Skin of body (tissue), 2 donors: ENCODE data around the gene UFL1. TPM values are rescaled to one million over a fixed set of nuclear protein-coding genes. Genes with fewer than 3 reads are reported as not detected.
"Not testable (repeated sequence)": the region's sequence is repeated elsewhere in the genome, so short reads cannot be mapped to it uniquely, and the experiment has no call there.

ENCODE experiments used
- DNase-seq: peaks from one replicate; lab custom pipeline; 2025; lab: John Stamatoyannopoulos, UW
- total RNA-seq: library from RNA; depleted of rRNA; stranded (reverse); fragments of >200 nt; gene quantifications from one replicate; pipeline ENCODE4 v1.2.3, GENCODE V29; 2014

Gene UFL1
- total RNA-seq, result 34.5 TPM

- peak; percentile 92 for DNase-seq
Measured at GRCh38 chr6:96521644-96522464, at the start of gene UFL1. TSS of gene UFL1 (plus strand) at chr6:96521806. CDS start at chr6:96521874, 68 bp downstream.

DNA sequence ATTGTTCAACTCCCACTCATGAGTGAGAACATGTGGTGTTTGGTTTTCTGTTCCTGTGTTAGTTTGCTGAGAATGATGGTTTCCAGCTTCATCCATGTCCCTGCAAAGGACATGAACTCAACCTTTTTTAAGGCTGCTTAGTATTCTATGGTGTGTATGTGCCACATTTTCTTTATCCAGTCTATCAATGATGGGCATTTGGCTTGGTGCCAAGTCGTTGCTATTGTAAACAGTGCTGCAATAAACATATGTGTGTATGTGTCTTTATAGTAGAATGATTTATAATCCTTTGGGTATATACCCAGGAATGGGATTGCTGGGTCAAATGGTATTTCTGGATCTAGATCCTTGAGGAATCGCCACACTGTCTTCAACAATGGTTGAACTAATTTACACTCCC is 49.3 kb upstream of the UFL1 start:
- DNase-seq, result not testable (repeated sequence)

- no peak for DNase-seq
Measured at GRCh38 chr6:96478695-96479094, 42.9 kb upstream of the UFL1 start.

DNA sequence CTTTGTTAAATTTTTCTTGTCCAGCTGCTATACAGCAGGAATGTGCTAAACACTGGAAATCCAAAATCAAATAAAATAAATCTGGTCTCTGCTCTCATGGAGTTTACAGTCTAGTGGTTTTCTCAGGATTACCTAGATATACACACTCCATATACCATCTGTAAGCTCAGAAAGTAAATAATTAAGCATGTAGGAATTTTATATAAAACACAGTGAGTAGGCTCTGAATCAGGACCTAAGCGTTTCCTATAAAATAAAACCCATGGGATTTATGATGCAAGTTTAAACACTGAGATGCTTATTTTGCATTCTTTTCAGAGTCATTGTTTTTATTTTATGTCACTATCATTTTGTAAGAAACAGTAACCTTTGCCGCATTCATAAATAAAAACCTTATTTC is 29.7 kb upstream of the UFL1 start:
- DNase-seq, result no peak

DNA sequence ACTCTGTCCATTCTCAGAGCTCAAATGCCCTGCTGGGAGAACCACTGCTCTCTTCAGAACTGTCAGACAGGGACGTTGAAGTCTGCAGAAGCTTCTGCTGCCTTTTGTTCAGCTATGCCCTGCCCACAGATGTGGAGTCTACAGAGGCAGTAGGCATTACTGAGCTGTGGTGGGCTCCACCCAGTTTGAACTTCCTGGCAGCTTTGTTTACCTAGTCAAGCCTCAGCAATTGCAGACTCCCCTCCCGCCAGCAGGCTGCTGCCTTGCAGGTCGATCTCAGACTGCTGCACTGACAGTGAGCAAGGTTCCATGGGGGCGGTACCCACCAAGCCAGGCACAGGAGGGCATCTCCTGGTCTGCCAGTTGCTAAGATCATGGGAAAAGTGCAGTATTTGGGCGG is 21.8 kb upstream of the UFL1 start:
- no peak for DNase-seq

GRCh38 chr6:96502915-96503314 is 18.7 kb upstream of the UFL1 start:
- DNase-seq, result no peak

- no peak for DNase-seq
Measured at GRCh38 chr6:96505363-96505762, 16.2 kb upstream of the UFL1 start.

DNA sequence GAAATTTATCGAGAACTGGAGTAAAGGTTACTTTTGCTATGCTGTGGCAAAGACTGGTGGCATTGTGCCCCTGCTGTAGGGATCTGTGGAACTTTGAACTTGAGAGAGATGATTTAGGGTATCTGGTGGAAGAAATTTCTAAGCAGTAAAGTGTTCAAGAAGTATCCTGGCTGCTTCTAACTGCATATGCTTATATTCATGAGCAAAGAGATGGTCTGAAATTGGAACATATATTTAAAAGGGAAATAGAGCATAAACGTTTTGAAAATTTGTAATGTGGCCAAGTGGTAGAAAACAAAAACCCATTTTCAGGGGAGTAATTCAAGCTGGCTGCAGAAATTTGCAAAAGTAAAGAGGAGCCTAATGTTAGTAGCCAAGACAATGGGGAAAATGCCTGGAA is 12.3 kb upstream of the UFL1 start:
- no peak for DNase-seq

DNA sequence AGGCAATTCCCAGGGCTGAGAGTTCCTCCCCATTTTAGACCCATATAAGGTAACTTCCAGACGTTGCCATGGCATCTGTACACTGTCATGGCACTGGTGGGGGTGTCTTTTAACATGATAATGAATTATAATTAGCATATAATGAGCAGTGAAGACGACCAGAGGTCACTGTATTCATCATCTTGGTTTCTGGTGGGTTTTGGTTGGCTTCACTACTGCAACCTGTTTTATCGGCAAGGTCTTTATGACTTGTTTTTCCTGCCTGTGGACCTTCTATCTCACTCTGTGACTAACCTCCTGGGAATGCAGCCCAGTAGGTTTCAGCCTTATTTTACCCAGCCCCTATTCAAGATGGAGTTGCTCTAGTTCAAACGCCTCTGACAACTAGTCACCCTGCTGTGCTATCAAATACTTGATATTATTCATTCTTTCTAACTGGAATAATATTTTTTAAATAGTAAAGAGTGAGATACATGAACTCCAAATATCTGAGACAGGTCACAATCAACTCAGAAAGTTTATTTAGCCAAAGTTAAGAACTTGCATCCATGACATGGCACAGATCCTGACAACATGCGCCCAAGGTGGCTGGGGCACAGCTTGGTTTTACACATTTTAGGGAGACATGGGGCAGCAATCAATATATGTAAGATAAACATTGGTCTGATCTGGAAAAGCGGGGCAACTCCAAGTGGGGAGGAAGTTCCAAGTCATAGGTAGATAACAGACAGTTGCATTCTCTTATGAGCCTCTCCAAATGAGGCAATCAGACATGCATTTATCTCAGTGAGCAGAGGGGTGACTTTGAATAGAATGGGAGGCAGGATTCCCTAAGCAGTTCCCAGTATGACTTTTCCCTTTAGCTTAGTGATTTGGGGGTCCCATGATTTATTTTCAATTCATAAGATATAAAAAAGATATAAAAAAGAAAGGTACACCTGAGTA is 1.2 kb upstream of the UFL1 start:
- DNase-seq, result no peak

- no peak for DNase-seq
Measured at GRCh38 chr6:96521306-96521643, 331 bp upstream of the UFL1 start.

- DNase-seq, result peak; percentile 47
Measured at GRCh38 chr6:96522465-96523009, 931 bp downstream of the UFL1 start.

DNA sequence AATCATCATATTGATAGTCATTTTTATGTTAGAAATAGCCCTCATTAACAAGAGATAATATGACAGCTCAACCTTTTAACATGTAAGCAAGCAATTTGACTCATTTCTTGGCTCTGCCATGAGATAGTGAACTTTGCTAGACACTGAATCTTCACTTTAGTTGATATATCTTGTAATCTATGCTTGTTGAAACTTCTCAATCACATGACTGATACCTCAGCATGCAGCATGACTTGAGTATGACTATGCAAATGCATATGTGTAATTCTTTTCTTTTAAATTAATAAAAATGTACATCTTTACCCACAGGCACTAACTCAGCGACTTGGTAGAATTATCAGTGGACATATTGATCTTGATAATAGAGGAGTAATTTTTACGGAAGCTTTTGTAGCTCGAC is 6.6 kb downstream of the UFL1 start:
- DNase-seq, result no peak

DNA sequence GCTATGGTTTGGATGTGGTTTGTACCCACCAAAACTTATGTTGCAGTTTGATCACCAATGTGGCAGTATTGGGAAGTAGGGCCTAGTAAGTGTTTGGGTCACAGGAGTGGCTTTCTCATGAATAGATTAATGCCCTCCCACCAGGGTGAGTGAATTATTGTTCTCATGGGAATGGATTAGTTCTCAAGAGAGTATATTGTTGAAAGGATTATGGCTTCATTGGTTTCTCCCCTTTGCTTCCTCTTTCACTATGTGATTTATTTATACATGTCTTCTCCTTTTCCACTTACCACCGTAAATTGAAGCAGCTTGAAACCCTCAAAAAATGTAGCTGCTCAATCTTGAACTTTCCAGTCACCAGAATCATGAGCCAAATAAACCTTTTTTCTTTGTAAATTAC is 10.8 kb downstream of the UFL1 start:
- no peak for DNase-seq

DNA sequence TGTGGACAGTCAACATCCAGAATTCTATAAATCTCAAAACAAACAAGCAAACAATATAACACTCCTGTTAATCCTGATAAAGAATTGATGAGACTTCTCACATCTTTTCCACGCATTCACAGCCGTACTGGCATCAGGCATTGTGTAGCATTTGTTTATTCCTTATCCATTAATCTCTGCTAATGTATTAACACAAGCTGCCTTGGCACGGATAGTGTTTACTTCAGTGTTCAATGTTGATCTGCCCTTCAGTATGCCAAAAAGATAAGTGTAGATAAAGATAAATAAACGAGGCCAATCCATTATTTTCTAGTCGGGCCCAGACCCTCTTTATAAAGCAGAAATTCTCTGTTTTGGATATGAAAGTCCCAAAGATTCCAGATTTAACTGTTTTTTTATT is 16.1 kb downstream of the UFL1 start:
- no peak for DNase-seq

DNA sequence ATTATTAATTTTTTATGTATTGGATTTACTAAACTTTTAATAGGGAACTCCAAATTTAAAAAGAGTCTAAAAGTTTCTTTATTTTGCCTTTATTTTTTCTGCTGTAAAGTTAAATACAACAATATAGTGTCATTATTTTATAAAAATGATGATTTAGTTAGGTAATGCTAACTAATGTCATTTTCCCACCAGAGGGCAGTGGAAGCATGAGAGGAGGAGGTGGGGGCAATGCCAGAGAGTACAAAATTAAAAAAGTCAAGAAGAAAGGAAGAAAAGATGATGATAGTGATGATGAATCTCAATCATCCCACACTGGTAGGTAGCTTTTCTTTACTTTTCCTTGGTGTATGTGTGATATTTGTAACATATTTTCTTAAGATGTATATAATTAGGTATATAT is 21.1 kb downstream of the UFL1 start:
- no peak for DNase-seq

DNA sequence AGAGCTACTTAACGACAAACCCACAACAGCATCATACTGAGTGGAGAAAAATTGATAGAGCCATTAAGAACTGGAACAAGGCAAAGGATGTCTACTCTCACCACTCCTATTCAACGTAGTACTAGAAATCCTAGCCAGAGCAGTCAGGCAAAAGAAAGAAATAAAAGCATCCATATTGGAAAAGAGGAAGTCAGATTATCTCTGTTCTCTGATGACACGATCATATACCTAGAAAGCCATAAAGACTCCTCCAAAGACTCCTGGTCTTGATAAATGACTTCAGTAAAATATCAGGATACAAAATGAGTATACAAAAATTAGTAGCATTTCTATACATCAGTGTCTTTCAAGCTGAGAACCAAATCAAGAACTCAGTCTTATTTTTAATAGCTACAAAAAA is 24.3 kb downstream of the UFL1 start:
- no peak for DNase-seq

GRCh38 chr6:96547654-96548053 is 26.0 kb downstream of the UFL1 start:
- DNase-seq, result no peak

DNA sequence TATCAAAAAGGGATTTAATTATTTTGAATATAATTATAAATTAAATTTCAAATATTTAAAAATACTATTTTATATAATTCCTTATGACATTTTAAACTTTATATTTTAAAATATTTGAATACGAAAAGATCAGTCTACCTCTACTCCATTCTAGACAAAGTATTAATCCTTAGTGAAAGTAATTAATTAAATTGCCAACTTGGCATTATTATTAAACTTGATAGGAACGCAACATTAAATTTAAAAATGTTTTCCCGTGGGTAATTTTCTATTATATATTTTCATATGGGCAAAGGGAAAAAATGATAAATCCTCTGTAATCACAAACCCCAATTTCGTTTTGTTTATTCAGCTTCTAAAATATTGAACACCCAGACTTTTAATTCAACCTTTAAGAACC is 33.0 kb downstream of the UFL1 start:
- DNase-seq, result no peak

DNA sequence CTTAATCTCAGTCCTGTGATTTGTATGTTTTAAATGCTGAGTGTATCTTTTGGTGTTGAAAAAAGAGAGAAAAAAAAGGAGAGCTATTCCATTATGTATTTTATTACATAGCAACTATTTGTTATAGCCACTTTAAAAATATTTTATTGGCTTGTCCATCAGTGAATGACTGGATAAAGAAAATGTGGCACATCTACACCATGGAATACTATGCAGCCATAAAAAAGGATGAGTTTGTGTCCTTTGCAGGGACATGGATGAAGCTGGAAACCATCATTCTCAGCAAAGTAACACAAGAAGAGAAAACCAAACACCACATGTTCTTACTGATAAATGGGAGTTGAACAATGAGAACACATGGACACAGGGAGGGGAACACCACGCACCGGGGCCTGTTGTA is 38.1 kb downstream of the UFL1 start:
- DNase-seq, result not testable (repeated sequence)

DNA sequence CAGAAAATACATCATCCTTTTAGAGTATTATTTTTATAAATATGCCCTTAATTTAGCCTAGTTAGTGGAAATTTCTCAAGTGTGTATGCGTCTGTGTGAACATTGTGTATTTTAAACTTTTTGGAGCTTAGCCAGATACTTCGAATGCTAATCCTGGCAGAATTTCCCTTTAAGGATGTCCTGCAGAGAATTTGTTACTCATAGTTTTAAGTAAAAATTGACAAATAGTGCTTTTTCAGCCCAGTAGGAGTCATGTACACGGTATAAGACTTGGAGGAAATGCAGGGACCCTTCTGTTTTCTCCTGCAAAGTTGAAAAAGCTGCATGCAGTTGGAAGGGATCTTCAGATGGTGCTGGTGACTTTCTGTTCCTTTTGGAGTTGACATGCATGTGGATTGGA is 41.3 kb downstream of the UFL1 start, which contains the start of gene FHL5:
Gene FHL5 (plus strand): TSS at position 243 of the 400 bp plus-strand sequence. CDS start 40,486 bp downstream, outside the sequence.
- no peak for DNase-seq

- DNase-seq, result no peak
Measured at GRCh38 chr6:96563853-96564252, 42.2 kb downstream of the UFL1 start.

GRCh38 chr6:96570053-96570452 is 48.4 kb downstream of the UFL1 start:
- no peak for DNase-seq
